PC-9 (cell line): Measurements from ENCODE around the gene ATP2B1.

Source experiments
- CTCF ChIP-seq: fragments of 200-600 bp; sonication (generic); conservative IDR thresholded peaks from 2 replicates; pipeline ENCODE4 v1.6.1; 2017; ENCODE audit warnings: mixed run types, antibody characterized with exemption, mild to moderate bottlenecking, moderate library complexity
- EZH2 ChIP-seq: fragments of 200-600 bp; sonication (generic); IDR thresholded peaks from 2 replicates; pipeline ENCODE4 v1.8.0; 2017; ENCODE audit warnings: antibody characterized with exemption, low read depth

GRCh38 chr12:89657066-89657465 is 51.6 kb downstream of the ATP2B1 start:
- no peak for TF ChIP-seq CTCF
- no peak for TF ChIP-seq EZH2
